ENCODE measurements around the gene FRMD6. TPM values are rescaled to one million over a fixed set of nuclear protein-coding genes. Genes with fewer than 3 reads are reported as not detected.

FRMD6 gene
- total RNA-seq, 6 experiments from 2014 or later: 4.2 to 23.7 (median 5.9) TPM

GRCh38 chr14:51726166-51726899 is 74.6 kb downstream of the FRMD6 start:
- H3K36me3 ChIP-seq: peaks cover 3 to 30% (median 10%) of the 10 kb centered on the region in 4 donors
- WGBS (ENCODE audit: insufficient coverage, low coverage, low lambda C conversion rate, missing lambda C conversion rate): 95% methylated on average over 2 of the region's 2 CpGs
- no peaks in the 10 kb centered on the region for H3K27me3 ChIP-seq
- no peak overlapping the region for H3K27ac ChIP-seq
- TF ChIP-seq POLR2A (IDR thresholded peaks at IDR 0.05): no peak
- TF ChIP-seq, protein P1, sequence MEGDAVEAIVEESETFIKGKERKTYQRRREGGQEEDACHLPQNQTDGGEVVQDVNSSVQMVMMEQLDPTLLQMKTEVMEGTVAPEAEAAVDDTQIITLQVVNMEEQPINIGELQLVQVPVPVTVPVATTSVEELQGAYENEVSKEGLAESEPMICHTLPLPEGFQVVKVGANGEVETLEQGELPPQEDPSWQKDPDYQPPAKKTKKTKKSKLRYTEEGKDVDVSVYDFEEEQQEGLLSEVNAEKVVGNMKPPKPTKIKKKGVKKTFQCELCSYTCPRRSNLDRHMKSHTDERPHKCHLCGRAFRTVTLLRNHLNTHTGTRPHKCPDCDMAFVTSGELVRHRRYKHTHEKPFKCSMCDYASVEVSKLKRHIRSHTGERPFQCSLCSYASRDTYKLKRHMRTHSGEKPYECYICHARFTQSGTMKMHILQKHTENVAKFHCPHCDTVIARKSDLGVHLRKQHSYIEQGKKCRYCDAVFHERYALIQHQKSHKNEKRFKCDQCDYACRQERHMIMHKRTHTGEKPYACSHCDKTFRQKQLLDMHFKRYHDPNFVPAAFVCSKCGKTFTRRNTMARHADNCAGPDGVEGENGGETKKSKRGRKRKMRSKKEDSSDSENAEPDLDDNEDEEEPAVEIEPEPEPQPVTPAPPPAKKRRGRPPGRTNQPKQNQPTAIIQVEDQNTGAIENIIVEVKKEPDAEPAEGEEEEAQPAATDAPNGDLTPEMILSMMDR (IDR thresholded peaks at IDR 0.05): no peak
- no peak overlapping the region for H3K4me3 ChIP-seq
- no peaks in the 10 kb centered on the region for H3K4me1 ChIP-seq
- intact Hi-C loops (cut with DNase I): no loop called here
- H3K9me3 ChIP-seq: no peaks in the 10 kb centered on the region
- DNase-seq (no peak), ATAC-seq (no peak)

DNA sequence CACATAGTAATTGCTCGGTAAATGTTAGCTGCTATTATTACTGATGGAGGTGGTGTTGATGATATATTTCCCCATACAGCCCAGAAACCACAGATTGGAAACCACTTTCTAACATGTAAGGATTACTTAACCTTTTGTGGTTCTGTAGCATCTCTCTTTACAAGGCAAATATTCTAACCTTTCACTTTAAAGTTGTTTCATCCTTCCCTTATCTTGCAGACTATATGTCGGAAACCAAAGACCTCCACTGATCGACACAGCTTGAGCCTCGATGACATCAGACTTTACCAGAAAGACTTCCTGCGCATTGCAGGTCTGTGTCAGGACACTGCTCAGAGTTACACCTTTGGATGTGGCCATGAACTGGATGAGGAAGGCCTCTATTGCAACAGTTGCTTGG is 75.8 kb downstream of the FRMD6 start:
- H3K27ac ChIP-seq: no peak overlapping the region
- intact Hi-C loops (cut with DNase I): no loop called here
- DNase-seq (no peak), ATAC-seq (no peak)
- no peaks in the 10 kb centered on the region for H3K4me1 ChIP-seq
- H3K27me3 ChIP-seq: no peaks in the 10 kb centered on the region
- peaks cover 3 to 22% (median 6%) of the 10 kb centered on the region in 4 donors for H3K36me3 ChIP-seq
- TF ChIP-seq, protein P1 (IDR thresholded peaks at IDR 0.05): no peak
- TF ChIP-seq POLR2A (IDR thresholded peaks at IDR 0.05): no peak
- no peaks in the 10 kb centered on the region for H3K9me3 ChIP-seq
- H3K4me3 ChIP-seq: no peak overlapping the region
- WGBS (ENCODE audit: insufficient coverage, low coverage, low lambda C conversion rate, missing lambda C conversion rate): 94% methylated on average over 4 of the region's 5 CpGs

DNA sequence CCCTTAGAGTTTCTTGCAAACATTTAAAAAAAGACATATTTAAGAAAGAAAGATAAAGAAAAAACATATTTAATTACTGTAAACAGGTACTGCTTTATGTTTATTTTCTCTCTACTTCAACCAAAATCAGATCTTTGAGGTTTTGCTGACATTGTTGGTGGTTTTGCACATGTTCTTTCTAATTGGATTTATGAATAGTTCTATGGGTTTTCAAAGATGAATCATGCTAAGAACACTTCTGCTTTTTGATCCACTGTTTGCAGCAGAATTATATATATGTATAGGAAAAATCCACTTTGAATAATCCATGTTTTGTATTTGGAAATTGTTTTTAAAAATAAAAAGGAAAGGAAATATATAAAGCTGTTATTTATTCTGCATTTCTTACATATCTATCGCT is 78.4 kb downstream of the FRMD6 start:
- intact Hi-C loops (cut with DNase I): no loop called here
- no peak overlapping the region for H3K4me3 ChIP-seq
- peaks cover 0 to 16% (median 3%) of the 10 kb centered on the region in 4 donors for H3K36me3 ChIP-seq
- H3K27ac ChIP-seq: no peak overlapping the region
- H3K9me3 ChIP-seq: no peaks in the 10 kb centered on the region
- no peaks in the 10 kb centered on the region for H3K27me3 ChIP-seq
- DNase-seq (no peak), ATAC-seq (no peak)
- no peak for TF ChIP-seq POLR2A (IDR thresholded peaks at IDR 0.05)
- TF ChIP-seq, protein P1 (IDR thresholded peaks at IDR 0.05): no peak
- WGBS (ENCODE audit: insufficient coverage, low coverage, low lambda C conversion rate, missing lambda C conversion rate): 100% methylated on average over 1 of the region's 1 CpG
- no peaks in the 10 kb centered on the region for H3K4me1 ChIP-seq

DNA sequence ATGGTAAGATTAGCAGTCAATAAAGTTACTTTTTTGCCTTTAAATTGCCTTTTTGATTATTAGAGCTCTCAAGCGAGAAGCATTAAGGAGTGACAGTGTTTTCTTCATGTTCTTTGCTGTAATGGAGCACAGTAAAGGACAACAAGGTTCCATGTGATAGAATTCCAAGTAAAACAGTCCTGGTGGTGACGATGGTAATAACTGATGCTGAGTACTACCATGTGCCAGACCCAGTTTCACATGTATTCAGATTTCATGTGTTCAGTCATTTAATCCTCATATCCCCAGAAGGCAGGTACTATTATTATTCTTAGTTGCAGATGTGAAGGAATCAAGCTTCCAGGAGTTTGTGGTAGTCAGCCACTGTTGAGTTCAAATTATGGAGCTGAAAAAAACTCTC is 79.0 kb downstream of the FRMD6 start:
- no peak for ATAC-seq
- intact Hi-C loops (cut with DNase I): no loop called here
- WGBS (ENCODE audit: insufficient coverage, low coverage, low lambda C conversion rate, missing lambda C conversion rate): 82% methylated on average over 2 of the region's 2 CpGs

More for the DNA sequence above, 79.0 kb downstream of the FRMD6 start:
- DNase-seq: no peak
- Histone ChIP-seq H3K9me3 (no peaks in the 10 kb centered on the region), H3K36me3 (peaks cover 0 to 16% (median 3%) of the 10 kb centered on the region in 4 donors), H3K4me1 (no peaks in the 10 kb centered on the region), H3K27me3 (no peaks in the 10 kb centered on the region), H3K27ac (no peak overlapping the region), H3K4me3 (no peak overlapping the region)
- TF ChIP-seq, protein P1 (IDR thresholded peaks at IDR 0.05): no peak
- no peak for TF ChIP-seq POLR2A (IDR thresholded peaks at IDR 0.05)

All from right lobe of liver (tissue), 6 donors.